Mesothelial cell of epicardium (in vitro differentiated cells): ENCODE data around the gene PGM2. TPM values are rescaled to one million over a fixed set of nuclear protein-coding genes. Genes with fewer than 3 reads are reported as not detected.

ENCODE experiments used
- DNase-seq, 2 experiments: peaks; one replicate each; pipeline ENCODE4 v3.0.0; 2021; ENCODE audit warnings: low spot score in 2 of 2; ENCODE audit not compliant: unreplicated experiment in 2 of 2
- H3K27ac Mint-ChIP-seq: 2 replicates; pipeline ENCODE4 v1.8.0; 2021; ENCODE audit warnings: mixed read lengths
- H3K27me3 Mint-ChIP-seq: 2 replicates; pipeline ENCODE4 v1.8.0; 2021; ENCODE audit warnings: low read depth, mixed read lengths
- H3K36me3 Mint-ChIP-seq: 2 replicates; pipeline ENCODE4 v1.8.0; 2021; ENCODE audit warnings: mixed read lengths
- H3K4me1 Mint-ChIP-seq: 2 replicates; pipeline ENCODE4 v1.8.0; 2021; ENCODE audit warnings: mixed read lengths
- H3K4me3 Mint-ChIP-seq: 2 replicates; pipeline ENCODE4 v1.8.0; 2021; ENCODE audit warnings: mild to moderate bottlenecking, moderate library complexity, mixed read lengths
- H3K9me3 Mint-ChIP-seq: 2 replicates; pipeline ENCODE4 v1.8.0; 2021; ENCODE audit warnings: mixed read lengths
- CTCF ChIP-seq: fragments of 200-600 bp; sonication (generic); IDR thresholded peaks from one replicate; pipeline ENCODE4 v1.5.0; 2021; ENCODE audit warnings: antibody characterized with exemption; ENCODE audit not compliant: unreplicated experiment
- total RNA-seq: library from RNA; stranded (reverse); gene quantifications from 3 replicates; pipeline ENCODE4 v1.2.1, GENCODE V29; 2021

The PGM2 gene
- total RNA-seq, 1 donor from 2014 or later, result 16.8 TPM

GRCh38 chr4:37891260-37892159 lies 65.0 kb downstream of the PGM2 start:
- peaks cover 84% of the 10 kb centered on the region for H3K27me3 Mint-ChIP-seq
- peak in 1 of 2 experiments; percentile 20 for DNase-seq
- H3K27ac Mint-ChIP-seq, result no peak overlapping the region
- no peak for TF ChIP-seq CTCF
- H3K36me3 Mint-ChIP-seq, result no peaks in the 10 kb centered on the region
- H3K4me1 Mint-ChIP-seq, result peaks cover 10% of the 10 kb centered on the region
- peak overlapping the region; percentile 73 for H3K4me3 Mint-ChIP-seq
- H3K9me3 Mint-ChIP-seq, result no peaks in the 10 kb centered on the region

- Mint-ChIP-seq H3K4me3 (no peak overlapping the region), H3K9me3 (no peaks in the 10 kb centered on the region), H3K4me1 (peaks cover 10% of the 10 kb centered on the region), H3K27ac (no peak overlapping the region), H3K36me3 (no peaks in the 10 kb centered on the region), H3K27me3 (peaks cover 87% of the 10 kb centered on the region)
- no peak for TF ChIP-seq CTCF
- no peak for DNase-seq
Measured at GRCh38 chr4:37892641-37893040, 66.2 kb downstream of the PGM2 start.

- peaks cover 83% of the 10 kb centered on the region for H3K27me3 Mint-ChIP-seq
- peaks cover 10% of the 10 kb centered on the region for H3K4me1 Mint-ChIP-seq
- no peak overlapping the region for H3K4me3 Mint-ChIP-seq
- no peak for DNase-seq
- H3K9me3 Mint-ChIP-seq, result no peaks in the 10 kb centered on the region
- TF ChIP-seq CTCF, result no peak
- no peaks in the 10 kb centered on the region for H3K36me3 Mint-ChIP-seq
- no peak overlapping the region for H3K27ac Mint-ChIP-seq
Measured at GRCh38 chr4:37893164-37893563, 66.7 kb downstream of the PGM2 start.

- H3K4me3 Mint-ChIP-seq, result no peak overlapping the region
- no peak for DNase-seq
- peaks cover 3% of the 10 kb centered on the region for H3K9me3 Mint-ChIP-seq
- no peaks in the 10 kb centered on the region for H3K36me3 Mint-ChIP-seq
- peaks cover 4% of the 10 kb centered on the region for H3K4me1 Mint-ChIP-seq
- no peak for TF ChIP-seq CTCF
- H3K27ac Mint-ChIP-seq, result no peak overlapping the region
- H3K27me3 Mint-ChIP-seq, result peaks cover 75% of the 10 kb centered on the region
Measured at GRCh38 chr4:37895271-37895670, 68.8 kb downstream of the PGM2 start.

- Mint-ChIP-seq H3K27ac (no peak overlapping the region), H3K27me3 (peaks cover 75% of the 10 kb centered on the region), H3K36me3 (no peaks in the 10 kb centered on the region), H3K4me1 (peaks cover 4% of the 10 kb centered on the region), H3K4me3 (no peak overlapping the region), H3K9me3 (peaks cover 3% of the 10 kb centered on the region)
- no peak for DNase-seq
- TF ChIP-seq CTCF, result no peak
Measured at GRCh38 chr4:37896206-37896860, 69.8 kb downstream of the PGM2 start.
